NCI-H1092 (cell line): Measurements from ENCODE around the gene TIGD1.
"Not testable (repeated sequence)": the region's sequence is repeated elsewhere in the genome, so short reads cannot be mapped to it uniquely, and the experiment has no call there.

Experiments
- DNase-seq: peaks from one replicate; lab custom pipeline; 2025; lab: John Stamatoyannopoulos, UW

TIGD1 gene

GRCh38 chr2:232570481-232570880 lies 20.1 kb upstream of the TIGD1 start:
- not testable (repeated sequence) for DNase-seq

GRCh38 chr2:232569541-232569940 lies 19.2 kb upstream of the TIGD1 start:
- no peak for DNase-seq

GRCh38 chr2:232568161-232568560 lies 17.8 kb upstream of the TIGD1 start:
- no peak for DNase-seq

GRCh38 chr2:232567721-232568120 lies 17.4 kb upstream of the TIGD1 start:
- no peak for DNase-seq

- no peak for DNase-seq
These were observed 13.2 kb upstream of the TIGD1 start for GRCh38 chr2:232563580-232563979.

- no peak for DNase-seq
These were observed 12.3 kb upstream of the TIGD1 start for GRCh38 chr2:232562515-232563151.

- DNase-seq = no peak
These were observed 6.1 kb upstream of the TIGD1 start for GRCh38 chr2:232556426-232556825.

- DNase-seq = no peak
These were observed 1.4 kb upstream of the TIGD1 start for GRCh38 chr2:232551776-232552175.

- DNase-seq = no peak
These were observed 887 bp upstream of the TIGD1 start for GRCh38 chr2:232551250-232551638.

GRCh38 chr2:232549655-232550353 lies 553 bp downstream of the TIGD1 start:
- DNase-seq = no peak

GRCh38 chr2:232547991-232548390 lies 2.4 kb downstream of the TIGD1 start:
- DNase-seq = no peak

- no peak for DNase-seq
These were observed 4.6 kb downstream of the TIGD1 start for GRCh38 chr2:232545511-232546375.

- DNase-seq = no peak
These were observed 5.7 kb downstream of the TIGD1 start for GRCh38 chr2:232544674-232545073.

- no peak for DNase-seq
These were observed 6.3 kb downstream of the TIGD1 start for GRCh38 chr2:232543928-232544631.

GRCh38 chr2:232543491-232543890 lies 6.9 kb downstream of the TIGD1 start:
- no peak for DNase-seq

- DNase-seq = no peak
These were observed 7.5 kb downstream of the TIGD1 start for GRCh38 chr2:232542715-232543467.

- DNase-seq = no peak
These were observed 8.2 kb downstream of the TIGD1 start for GRCh38 chr2:232541961-232542714.

GRCh38 chr2:232541195-232541960 lies 9.0 kb downstream of the TIGD1 start:
- DNase-seq = no peak

GRCh38 chr2:232540441-232541041 lies 9.8 kb downstream of the TIGD1 start:
- no peak for DNase-seq
